ENCODE measurements around the gene TIPARP.

GRCh38 chr3:156664831-156665178 is 9.6 kb upstream of the TIPARP start:
- TF ChIP-seq CTCF (conservative IDR thresholded peaks at IDR 0.05; ENCODE audit: low read depth in 2 of 2) (no peak), ZNF114 (CRISPR knock-in tag; IDR thresholded peaks at IDR 0.05) (no peak), EZH2 (IDR thresholded peaks at IDR 0.05; ENCODE audit: low read depth, unreplicated experiment) (no peak), POLR2AphosphoS5 (IDR thresholded peaks at IDR 0.05; ENCODE audit: low read depth) (no peak), EZH2phosphoT487 (IDR thresholded peaks at IDR 0.05; ENCODE audit: unreplicated experiment) (no peak), REST (IDR thresholded peaks at IDR 0.05; ENCODE audit: unreplicated experiment) (no peak), CREB1 (CRISPR knock-in tag; IDR thresholded peaks at IDR 0.05; ENCODE audit: low read depth) (no peak), JUNB (IDR thresholded peaks at IDR 0.05; ENCODE audit: unreplicated experiment) (no peak), ETS1 (IDR thresholded peaks at IDR 0.05) (no peak), ZNF331 (CRISPR knock-in tag; IDR thresholded peaks at IDR 0.05; ENCODE audit: low read depth) (no peak)

Measured in GM23338 (cell line).